ENCODE data around the gene GFRA1. TPM values are rescaled to one million over a fixed set of nuclear protein-coding genes. Genes with fewer than 3 reads are reported as not detected.

The GFRA1 gene
- total RNA-seq, 4 donors from 2014 or later, result 21.0 to 62.5 (median 59.3) TPM

DNA sequence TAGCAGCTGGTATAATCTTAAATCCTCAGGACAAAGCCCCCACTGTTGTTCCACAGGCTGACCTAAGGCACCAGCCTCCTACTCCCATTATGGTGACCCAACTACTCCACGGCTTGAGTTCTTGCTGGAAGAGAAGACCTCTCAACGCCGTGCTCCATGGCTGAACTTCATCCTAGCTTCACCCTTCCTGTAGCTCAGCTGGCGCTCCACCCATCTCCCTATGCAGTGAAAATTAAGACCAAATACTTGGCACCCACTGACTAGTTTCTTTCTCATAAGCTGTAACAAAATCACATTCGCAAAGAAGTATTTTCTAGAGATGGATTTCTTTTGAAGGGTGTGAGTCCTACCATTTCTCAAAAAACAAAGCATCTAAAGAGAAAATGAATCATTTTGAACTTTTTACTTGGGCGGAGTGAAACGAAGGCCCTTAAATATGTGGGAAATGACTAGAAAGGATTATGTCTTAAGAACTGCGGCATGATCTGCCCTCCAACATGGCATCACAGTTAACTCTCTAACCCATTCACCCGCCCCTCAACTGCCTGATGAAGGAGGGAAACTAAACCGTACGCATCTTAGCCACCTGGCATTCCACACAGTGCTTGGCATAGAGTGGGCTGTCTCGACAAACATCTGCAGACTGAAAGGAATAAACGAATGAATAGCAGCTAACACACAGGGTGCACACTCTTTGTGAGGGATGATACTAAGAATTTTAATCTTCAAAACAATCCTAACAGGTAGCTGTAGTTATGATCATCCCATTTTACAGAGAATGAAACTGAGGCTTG is 32.7 kb downstream of the GFRA1 start:
- no peaks in the 10 kb centered on the region for H3K36me3 ChIP-seq
- no peak overlapping the region for H3K4me3 ChIP-seq

DNA sequence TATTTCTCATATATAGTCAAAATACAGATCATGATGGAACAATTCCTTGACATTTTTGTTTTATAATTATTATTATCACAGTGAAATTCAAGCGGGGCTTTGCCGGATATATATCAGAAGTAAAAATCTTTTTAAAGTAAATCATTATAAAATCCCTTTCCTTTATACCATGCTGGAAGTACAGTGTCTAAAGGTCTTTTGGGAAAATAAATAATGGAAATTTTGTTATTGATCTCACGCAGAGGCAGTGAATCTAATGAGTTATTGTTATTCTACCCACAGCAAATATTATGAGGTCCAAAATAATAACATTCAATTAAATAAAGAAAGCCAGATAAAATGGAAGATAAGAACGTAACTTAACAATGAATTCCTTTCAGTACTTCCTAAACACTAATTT is 33.8 kb downstream of the GFRA1 start:
- no peaks in the 10 kb centered on the region for H3K36me3 ChIP-seq
- H3K27me3 ChIP-seq, result peaks cover 4% of the 10 kb centered on the region
- H3K4me1 ChIP-seq, result no peaks in the 10 kb centered on the region
- H3K27ac ChIP-seq, result no peak overlapping the region
- 83 to 90% methylated on average over 4 of the region's 4 CpGs for WGBS, 2 donors (ENCODE audit: low coverage in 1 of 2)
- no peaks in the 10 kb centered on the region for H3K9me3 ChIP-seq
- TF ChIP-seq POLR2A (IDR thresholded peaks at IDR 0.05) (no peak), POLR2AphosphoS5 (IDR thresholded peaks at IDR 0.05) (no peak), EP300 (IDR thresholded peaks at IDR 0.05) (no peak)
- TF ChIP-seq, protein P1, sequence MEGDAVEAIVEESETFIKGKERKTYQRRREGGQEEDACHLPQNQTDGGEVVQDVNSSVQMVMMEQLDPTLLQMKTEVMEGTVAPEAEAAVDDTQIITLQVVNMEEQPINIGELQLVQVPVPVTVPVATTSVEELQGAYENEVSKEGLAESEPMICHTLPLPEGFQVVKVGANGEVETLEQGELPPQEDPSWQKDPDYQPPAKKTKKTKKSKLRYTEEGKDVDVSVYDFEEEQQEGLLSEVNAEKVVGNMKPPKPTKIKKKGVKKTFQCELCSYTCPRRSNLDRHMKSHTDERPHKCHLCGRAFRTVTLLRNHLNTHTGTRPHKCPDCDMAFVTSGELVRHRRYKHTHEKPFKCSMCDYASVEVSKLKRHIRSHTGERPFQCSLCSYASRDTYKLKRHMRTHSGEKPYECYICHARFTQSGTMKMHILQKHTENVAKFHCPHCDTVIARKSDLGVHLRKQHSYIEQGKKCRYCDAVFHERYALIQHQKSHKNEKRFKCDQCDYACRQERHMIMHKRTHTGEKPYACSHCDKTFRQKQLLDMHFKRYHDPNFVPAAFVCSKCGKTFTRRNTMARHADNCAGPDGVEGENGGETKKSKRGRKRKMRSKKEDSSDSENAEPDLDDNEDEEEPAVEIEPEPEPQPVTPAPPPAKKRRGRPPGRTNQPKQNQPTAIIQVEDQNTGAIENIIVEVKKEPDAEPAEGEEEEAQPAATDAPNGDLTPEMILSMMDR (IDR thresholded peaks at IDR 0.05), result no peak
- ATAC-seq, result no peak
- no peak overlapping the region for H3K4me3 ChIP-seq

More for the DNA sequence above, 32.7 kb downstream of the GFRA1 start:
- 79 to 87% methylated on average over 5 to 9 of the region's 13 CpGs for WGBS, 2 donors (ENCODE audit: low coverage in 1 of 2)
- Histone ChIP-seq H3K4me1 (no peaks in the 10 kb centered on the region), H3K9me3 (no peaks in the 10 kb centered on the region), H3K27ac (no peak overlapping the region), H3K27me3 (peaks cover 4% of the 10 kb centered on the region)
- ATAC-seq, result peak; percentile 21
- TF ChIP-seq, protein P1 (IDR thresholded peaks at IDR 0.05), result no peak
- TF ChIP-seq POLR2A (IDR thresholded peaks at IDR 0.05) (no peak), POLR2AphosphoS5 (IDR thresholded peaks at IDR 0.05) (no peak), EP300 (IDR thresholded peaks at IDR 0.05) (no peak)

DNA sequence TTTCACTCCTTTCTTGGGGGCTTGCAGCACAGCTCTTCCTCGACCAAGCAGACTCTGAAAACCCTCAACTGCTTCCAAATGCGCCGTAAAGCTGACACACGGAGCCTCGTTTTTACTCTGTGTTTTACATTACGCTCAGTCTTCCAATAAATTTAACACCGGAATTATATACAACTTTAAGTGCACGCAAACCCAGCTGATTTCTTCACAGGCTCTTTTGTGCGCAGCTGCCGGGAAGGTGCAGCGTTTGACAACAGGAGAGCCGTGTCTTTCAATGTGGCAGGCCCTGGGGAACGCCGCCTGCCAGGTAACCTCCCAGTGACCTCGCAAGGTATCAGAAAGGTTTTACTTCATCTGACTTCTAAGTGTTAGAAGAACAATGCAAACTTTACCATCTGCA is 35.0 kb downstream of the GFRA1 start:
- Histone ChIP-seq H3K9me3 (no peaks in the 10 kb centered on the region), H3K36me3 (no peaks in the 10 kb centered on the region), H3K27me3 (peaks cover 4% of the 10 kb centered on the region), H3K4me1 (no peaks in the 10 kb centered on the region), H3K27ac (no peak overlapping the region), H3K4me3 (no peak overlapping the region)
- TF ChIP-seq POLR2AphosphoS5 (IDR thresholded peaks at IDR 0.05) (no peak), EP300 (IDR thresholded peaks at IDR 0.05) (no peak), POLR2A (IDR thresholded peaks at IDR 0.05) (no peak)
- TF ChIP-seq, protein P1 (IDR thresholded peaks at IDR 0.05), result no peak
- no peak for ATAC-seq
- WGBS, 2 donors (ENCODE audit: low coverage in 1 of 2), result 14 to 83% methylated on average over 7 to 9 of the region's 15 CpGs

DNA sequence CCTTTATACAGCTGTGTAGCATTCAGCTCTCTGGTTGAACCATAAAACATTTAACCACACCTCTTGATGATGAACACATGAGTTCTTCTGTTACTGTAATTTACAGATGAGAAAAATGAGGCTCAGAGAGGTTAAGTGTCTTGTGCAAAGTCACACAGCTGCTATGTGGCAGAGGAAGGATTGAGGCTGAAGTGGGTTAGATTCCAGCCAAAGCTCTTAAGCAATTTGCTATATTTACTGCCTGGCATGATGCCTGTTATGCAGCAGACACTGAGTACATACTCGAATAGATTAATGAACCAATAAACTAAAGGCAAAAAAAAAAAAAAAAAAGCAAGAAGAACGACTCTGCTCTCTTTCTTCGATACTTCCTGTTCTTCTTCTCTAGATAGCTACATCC is 35.7 kb downstream of the GFRA1 start:
- Histone ChIP-seq H3K4me1 (no peaks in the 10 kb centered on the region), H3K27ac (no peak overlapping the region), H3K27me3 (peaks cover 4% of the 10 kb centered on the region), H3K9me3 (no peaks in the 10 kb centered on the region), H3K4me3 (no peak overlapping the region), H3K36me3 (no peaks in the 10 kb centered on the region)
- 17 to 19% methylated on average over 3 of the region's 3 CpGs for WGBS, 2 donors (ENCODE audit: low coverage in 1 of 2)
- TF ChIP-seq POLR2AphosphoS5 (IDR thresholded peaks at IDR 0.05), result no peak
- TF ChIP-seq EP300 (IDR thresholded peaks at IDR 0.05), result no peak
- no peak for TF ChIP-seq POLR2A (IDR thresholded peaks at IDR 0.05)
- TF ChIP-seq, protein P1 (IDR thresholded peaks at IDR 0.05), result no peak
- no peak for ATAC-seq

DNA sequence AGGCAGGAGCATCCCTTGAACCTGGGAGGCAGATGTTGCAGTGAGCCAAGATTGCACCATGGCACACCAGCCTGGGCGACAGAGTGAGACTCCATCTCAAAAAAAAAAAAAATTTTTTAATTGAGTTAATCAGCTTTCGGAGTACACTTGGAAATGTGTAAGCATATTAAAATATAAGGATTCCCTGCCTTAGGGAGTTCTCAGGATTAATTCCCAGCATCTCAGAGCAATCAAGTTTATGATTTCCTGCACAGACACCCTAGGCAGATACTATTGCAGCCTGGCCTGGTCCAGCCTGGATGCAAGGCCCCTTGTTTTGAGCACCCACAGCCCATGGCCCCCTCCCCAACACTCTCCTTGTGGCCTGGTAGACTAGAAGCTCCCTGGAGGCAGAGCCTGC is 39.8 kb downstream of the GFRA1 start:
- Histone ChIP-seq H3K27me3 (no peaks in the 10 kb centered on the region), H3K36me3 (no peaks in the 10 kb centered on the region), H3K4me1 (no peaks in the 10 kb centered on the region), H3K9me3 (no peaks in the 10 kb centered on the region), H3K4me3 (no peak overlapping the region), H3K27ac (no peak overlapping the region)
- TF ChIP-seq POLR2A (IDR thresholded peaks at IDR 0.05), result no peak
- TF ChIP-seq, protein P1 (IDR thresholded peaks at IDR 0.05), result no peak
- TF ChIP-seq EP300 (IDR thresholded peaks at IDR 0.05), result no peak
- no peak for ATAC-seq
- WGBS, 2 donors (ENCODE audit: low coverage in 1 of 2), result 93 to 100% methylated on average over 1 to 2 of the region's 2 CpGs
